Activated CD8-positive, alpha-beta memory T cell treated with anti-CD3 and anti-CD28 coated beads for 48 hours (primary cell): ENCODE results near the gene ATRNL1.

Source experiments
- DNase-seq, 3 experiments: peaks; one replicate each; pipeline ENCODE4 v3.0.0-alpha.2; 2020; ENCODE audit warnings: low read depth in 2 of 3, low spot score in 2 of 3

The ATRNL1 gene

DNA sequence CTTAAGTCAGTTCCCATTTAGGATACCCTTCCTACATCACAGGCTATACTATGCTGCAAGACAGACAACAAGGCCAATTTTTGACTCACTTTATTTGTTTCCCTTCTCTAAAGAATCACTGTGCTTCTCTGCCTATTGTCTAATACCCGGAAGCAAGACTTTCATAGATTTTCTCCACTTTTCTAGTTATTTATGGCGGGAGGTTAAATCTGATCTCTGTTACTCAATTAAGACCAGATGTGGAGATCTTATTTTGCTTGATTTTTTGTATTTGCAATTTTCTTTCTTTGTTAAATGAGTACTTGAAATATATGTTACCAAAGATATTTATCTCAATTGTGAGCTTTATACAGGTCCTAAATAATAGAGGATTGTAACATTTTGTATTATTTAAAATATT lies 511.5 kb downstream of the ATRNL1 start:
- DNase-seq, result no peak

DNA sequence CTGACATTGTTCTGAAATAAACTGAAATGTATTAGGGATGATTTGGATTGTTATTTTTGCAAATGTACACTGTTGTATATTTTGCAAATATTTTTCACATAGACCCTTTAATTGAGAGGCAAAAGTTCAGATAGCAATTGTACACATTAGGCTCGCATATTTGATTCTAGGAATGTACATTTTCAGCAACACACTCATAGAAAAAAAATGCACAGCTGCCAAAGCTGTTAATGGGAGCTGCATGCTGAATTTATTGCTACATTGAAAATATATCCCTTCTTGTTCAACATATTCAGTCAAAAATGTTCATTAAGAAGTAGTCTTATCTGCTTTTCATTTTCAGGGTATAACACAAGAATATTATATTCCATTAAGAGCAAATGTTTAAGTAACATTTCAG lies 512.9 kb downstream of the ATRNL1 start:
- no peak for DNase-seq

DNA sequence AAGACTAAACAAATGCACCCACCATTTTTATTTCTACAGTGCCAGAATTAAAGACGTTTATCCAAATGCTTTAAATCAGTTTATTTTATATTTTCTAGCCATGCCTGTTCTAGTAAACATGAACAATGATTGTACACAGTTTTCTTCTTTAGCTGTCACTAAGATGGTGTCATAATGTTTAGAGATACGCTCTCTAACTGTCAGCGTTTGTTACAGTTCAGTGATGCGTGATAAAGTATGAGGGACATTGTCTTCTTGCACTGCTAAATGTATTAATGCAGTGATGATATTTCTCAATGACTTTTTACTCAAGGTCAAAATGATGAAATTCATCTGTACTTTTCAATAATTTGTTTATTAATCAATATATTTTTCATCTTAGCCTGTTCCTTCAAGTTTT lies 513.6 kb downstream of the ATRNL1 start:
- no peak for DNase-seq

DNA sequence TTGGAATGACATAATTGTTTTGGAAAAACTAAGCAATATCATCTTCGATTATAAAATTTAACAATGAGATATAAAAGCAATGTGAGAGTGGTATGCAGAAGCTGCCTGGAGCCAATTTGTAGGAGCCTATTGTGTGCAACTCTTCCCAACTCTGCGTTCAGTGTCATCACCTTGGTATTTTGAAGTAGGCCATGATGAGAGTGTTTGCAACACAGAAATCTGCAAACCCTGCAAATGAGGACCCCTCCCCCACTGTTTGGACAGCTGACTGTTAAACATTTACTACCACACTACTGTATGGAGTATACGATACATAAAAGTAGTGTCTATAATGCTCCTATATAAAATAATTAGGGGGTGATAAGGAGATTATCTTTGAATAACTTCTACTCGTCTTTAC lies 531.3 kb downstream of the ATRNL1 start:
- no peak for DNase-seq

DNA sequence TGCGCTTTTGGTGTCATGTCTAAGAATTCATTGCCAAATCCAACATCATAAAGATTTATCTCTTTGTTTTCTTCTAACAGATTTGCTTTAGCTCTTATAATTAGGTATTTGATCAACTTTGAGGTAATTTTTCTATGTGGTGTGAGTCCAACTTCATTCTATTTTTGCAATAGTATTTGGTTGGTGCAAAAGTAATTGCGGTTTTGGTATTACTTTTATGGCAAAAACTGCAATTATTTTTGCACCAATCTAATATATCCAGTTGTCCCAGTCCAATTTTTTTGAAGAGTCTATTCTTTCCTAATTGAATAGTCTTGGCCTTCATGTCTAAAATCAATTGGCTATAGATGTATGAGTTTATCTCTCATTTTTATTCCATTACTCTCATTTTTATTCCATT lies 535.5 kb downstream of the ATRNL1 start:
- no peak for DNase-seq

DNA sequence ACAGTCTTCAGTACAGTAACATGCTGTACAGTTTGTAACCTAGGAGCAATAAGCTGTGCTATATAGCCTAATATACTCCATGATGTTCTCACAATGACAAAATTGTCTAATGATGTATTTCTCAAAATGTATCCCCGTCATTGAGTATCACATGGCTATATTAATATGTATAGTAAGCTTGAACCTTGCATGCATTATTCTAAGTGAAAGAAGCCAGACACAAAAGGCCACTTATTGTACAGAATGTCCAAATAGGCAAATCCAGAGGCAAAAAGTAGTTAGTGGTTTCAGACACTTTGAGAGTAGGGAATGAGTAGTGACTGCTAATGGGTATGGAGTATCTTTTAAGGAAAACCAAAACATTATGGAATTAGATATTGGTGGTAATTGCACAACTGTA lies 545.1 kb downstream of the ATRNL1 start:
- DNase-seq, result no peak

DNA sequence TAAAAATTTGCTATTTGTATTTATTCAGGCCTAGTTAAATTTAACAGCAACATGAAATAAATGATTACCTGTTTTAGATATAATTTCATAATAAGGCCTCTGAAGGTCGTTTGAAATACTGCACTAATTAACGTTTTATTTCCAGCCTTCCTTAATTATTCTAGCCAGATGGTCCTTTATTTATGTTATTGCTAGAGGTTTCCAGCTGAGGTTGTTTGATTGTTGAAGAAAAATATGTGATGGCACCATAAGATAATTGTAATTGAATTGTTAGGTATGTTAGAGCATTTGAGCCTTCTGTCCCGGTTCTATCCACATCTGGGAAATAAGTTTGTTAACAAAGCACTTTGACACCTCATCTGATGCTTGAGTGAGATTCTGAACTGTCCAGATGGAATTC lies 556.1 kb downstream of the ATRNL1 start:
- DNase-seq, result no peak

DNA sequence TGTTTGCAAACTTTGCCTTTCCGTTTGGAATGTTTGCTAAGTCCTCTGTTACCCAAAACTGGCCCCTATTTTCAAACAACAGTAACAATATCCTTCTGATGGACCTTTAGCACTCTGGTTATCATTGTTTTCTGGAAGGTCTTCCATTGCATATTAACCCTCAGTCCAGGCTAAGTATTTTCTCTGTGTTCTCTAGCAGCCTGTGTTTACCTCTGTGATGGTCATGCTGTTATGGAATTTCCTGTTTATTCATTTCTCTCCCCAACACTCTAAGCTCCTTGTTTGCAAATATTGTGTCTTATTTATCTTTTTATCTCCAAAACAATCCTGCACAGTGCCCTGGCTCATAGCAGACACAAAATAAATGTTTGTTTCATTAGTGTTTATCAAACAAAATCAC lies 560.3 kb downstream of the ATRNL1 start:
- no peak for DNase-seq

DNA sequence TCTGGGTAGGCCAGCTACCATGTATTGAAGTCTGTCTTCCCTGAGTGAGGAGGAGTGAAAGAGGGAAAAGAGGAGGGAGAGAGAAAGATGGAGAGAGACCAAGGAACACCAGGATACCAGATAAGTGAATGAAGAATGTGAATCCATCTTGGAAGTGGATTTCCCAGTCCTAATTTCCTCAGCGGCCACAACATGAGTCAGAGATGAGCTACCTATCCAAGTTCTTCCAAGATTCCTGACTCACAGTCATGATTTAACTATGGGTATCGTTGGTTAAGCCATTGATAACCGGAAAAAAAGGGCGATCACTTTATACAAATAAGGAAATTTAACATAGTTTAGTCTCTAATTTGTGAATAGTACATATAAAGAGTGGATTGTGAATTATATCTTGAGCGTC lies 561.8 kb downstream of the ATRNL1 start:
- no peak for DNase-seq

DNA sequence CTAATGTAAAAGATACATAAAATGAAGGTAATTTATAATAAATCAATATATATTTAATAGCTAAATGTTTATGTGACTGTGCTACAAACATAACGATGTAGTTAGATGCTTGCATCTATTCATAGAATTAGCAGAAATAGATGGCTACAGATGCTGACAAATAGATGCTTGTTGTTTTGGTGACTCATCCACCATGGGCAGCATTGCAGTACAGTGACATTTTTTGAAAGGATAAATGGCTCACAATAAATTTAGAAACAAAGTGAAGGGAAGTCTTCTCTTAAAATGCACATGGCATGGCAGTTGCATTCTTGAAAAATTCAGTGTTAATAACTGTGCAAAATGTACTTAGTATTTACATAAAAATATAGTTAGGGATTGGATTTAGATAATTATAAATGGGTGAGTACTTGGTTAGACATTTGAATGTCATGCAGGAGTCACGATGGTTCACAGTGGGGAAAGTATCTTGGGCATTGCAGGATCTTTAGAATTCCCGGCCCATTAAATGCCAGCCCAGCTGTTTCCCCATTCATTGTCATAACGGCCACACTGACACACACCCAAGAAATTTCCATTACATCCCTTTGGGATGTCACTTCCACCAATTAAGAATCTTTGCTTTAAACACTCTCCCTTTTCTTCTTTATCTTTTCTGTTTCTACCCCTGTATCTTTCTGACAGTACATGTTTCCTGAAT lies 564.1 kb downstream of the ATRNL1 start:
- no peak for DNase-seq

DNA sequence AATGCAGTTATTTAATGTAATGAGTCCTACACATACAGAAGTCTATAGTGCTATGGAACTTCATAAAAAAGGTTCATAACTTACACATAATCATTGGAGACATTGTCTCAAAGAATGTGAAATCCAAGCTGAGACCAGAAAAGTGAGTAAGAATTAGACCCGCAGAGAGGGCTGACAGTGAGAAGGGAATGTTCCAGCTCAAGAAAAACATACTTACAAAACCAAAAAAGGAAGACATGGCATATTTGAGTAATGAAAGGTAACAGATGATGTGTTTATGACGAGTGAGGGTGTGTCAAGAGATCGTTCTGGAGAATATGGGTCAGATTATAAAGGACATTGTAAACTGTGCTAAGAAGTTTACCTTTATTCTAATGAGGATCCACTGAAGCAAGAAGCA lies 566.5 kb downstream of the ATRNL1 start:
- no peak for DNase-seq

DNA sequence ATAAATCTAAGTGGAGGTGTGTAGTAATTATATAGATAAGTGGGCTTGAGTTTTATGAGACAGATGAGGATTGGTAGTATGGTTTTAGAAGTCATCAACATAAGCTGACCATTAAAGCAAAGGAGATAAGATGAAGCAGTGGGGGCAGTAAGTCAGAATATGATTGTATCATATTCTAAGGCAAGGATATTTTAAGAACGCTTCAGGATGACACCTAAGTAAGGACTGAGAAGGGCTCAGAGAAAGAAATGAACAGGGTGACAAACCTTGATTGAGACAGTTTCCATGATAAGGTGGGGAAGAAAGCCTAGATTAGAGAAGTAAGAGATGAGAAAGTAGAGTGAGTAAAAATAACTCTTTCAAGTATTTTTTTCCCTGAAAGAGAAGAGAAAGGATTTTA lies 567.2 kb downstream of the ATRNL1 start:
- no peak for DNase-seq

DNA sequence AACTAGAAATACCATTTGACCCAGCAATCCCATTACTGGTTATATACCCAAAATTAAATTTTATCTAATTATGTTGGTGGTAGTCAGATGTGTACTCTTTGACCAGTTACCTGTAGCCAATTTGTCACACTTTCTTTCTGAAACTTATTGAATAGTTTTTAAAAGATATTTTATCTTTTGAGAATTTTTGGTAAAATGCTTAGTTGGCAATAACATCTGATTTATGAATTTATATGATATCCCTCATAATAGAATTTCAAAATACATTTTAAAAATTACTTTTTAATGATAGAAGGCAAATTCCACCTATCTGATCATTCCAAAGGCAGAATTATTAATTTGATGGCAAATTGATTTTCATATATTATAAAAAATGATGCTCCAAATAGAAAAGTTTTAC lies 569.3 kb downstream of the ATRNL1 start:
- DNase-seq, result no peak

DNA sequence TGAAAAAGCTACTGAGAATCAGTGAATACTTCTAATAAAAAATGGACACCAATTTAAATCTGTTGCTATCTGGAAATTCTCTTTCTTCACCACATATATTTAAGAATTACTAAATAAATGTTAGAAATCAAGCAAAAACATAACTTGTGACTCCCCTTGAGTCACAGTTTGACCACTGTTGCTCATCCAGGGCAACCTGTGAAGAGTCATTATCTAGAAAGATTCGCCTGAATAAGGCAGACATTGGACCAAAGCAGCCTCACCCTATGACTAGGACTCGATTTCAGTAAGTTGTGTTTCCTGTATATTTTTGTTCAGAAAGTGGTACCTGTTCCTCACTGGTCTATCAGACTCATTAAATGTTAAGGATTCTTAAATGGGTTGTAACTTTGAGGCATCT lies 572.4 kb downstream of the ATRNL1 start:
- DNase-seq, result no peak

DNA sequence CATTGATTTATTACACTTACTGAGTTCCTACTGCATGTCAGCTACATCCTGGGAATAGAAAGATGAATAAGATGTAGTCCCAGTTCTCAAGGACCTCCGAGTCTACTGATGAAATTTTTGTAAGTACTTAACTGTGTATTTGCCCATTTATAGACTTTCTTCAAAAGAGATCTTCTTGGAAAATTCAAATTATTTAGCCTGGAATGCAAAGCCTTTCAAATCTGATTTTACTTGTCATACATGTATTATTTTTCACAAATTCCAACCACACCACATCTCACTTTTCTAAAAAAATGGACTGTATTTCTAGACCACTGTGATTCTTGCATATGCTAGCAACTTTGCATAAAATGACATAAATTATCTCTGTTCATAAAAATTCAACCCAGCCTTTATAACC lies 581.3 kb downstream of the ATRNL1 start:
- no peak for DNase-seq

DNA sequence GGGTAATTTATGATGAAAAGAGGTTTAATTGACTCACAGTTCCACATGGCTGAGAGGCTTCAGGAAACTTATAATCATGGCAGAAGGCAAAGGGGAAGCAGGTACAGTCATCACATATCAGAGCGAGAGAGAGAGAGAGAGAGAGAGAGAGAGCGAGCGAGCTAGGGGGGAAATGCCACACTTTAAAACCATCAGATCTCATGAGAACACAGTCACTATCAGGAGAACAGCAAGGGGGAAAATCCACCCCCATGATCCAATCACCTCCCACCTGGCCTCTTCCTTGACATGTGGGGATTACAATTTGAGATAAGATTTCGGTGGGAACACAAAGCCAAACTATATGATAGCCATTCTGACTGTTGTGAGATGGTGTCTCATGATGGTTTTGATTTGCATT lies 603.6 kb downstream of the ATRNL1 start:
- DNase-seq, result no peak

DNA sequence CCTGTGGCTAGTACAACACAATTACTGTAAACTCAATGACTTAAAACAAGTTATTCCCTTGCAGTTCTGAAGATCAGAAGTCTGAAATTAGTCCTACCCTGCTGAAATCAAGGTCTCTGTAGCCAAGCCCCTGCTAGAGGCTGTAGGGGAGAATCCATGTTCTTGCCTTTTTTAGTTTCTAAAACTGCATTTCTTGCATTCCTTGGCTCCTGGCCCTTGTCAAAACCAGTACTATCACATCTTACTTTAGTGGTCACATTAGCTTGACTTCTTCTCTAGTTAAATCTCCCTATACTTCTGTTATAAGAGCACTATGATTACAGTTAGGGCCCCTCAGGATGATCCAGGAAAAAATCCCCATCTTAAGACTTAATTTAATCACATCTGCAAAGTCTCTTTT lies 612.9 kb downstream of the ATRNL1 start:
- DNase-seq, result no peak

DNA sequence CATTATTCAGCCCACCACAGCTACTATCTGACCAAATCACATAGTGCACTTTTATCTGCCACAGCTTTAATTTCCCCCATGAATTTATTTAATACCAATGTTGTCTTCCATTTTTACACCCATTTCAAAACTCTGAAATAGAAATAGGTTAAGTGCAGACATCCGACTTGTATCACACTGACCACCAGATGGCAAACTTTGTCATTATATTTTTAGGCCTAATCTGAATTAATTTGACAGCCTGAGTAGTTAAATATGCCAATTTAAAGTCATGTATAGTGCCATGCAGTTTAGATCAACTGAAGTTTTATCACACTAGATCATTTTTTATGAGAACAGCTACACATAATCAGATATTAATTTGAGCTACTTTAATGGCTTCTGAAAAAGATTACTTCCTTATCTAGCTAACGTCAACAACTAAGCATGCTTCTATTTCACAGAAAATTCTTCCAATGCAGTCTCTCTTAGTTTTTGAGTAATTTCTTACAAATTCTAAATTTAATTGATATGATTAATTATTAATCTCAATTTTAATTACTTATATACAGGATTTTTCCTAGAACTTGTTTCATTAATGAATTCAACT lies 613.4 kb downstream of the ATRNL1 start:
- DNase-seq, result no peak

DNA sequence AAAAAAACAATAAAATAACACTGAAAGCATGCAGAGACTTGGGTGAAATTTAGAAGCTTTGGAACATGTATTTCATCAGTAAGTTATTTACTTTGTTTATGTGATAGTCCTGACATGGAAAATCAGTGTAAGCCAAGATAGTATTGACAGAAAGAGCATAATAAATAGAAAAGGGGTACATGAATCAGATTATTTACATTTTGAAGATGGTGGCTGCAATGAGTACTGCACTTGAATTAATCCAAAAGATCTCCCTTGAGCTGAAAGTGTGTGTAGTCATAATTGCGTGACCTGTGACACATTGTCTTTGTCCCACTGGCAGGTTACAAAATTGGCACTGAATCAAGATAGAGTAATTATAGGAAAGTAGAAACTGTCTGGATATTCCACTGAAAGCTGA lies 617.0 kb downstream of the ATRNL1 start:
- DNase-seq, result no peak

DNA sequence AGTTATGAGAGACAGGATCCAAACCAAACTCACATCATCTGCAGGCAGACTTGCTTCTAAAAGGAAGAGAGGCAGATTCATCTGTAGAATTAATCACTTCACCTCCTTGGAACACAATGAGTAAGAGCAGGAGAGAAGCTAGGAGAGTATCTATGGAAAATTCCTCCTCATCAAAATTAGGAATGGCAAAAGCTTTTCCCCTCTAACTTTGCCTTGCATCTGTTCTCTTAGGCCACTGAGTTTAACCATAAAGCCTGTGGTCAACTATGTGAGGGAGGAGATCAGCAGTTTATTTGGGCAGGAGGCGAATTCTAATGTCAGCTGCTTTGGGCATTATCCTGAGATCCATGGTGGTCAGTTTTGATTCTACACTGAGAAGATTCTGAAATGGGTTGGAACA lies 618.1 kb downstream of the ATRNL1 start:
- DNase-seq, result no peak

DNA sequence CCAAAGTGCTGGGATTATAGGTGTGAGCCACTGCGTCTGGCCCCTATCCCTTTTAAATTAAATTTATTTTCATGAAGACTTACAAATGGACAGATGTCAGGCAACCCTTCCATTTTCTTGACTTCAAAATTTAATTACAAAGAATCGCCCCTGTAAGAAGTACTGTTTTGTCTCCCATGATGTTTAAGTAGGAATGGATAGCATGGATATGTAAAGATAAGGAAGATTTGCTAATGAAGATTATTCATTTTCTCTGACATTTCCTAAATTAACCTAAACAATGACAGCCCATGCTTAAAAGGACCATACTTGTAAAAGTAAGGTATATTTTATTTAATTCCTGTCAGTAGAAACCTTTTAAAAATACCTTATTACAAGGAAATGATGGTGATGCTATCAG lies 627.0 kb downstream of the ATRNL1 start:
- no peak for DNase-seq

DNA sequence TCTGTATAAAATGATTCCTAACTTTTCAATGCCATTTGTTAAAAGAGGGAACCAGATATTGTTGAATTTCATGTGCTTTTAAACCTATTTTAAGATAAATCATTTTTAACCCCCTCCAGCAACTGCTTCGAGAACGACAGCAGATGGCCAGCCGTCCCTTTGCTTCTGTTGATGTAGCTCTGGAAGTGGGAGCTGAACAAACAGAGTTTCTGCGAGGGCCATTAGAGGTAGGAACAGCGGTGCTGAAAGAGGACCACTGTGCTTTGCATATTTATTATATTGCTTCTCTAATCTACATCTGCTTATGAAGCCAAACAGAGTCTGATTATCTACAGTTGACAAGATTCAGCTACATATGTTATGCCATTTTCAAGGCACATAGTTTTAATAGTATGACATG lies 634.0 kb downstream of the ATRNL1 start:
- DNase-seq, result no peak

DNA sequence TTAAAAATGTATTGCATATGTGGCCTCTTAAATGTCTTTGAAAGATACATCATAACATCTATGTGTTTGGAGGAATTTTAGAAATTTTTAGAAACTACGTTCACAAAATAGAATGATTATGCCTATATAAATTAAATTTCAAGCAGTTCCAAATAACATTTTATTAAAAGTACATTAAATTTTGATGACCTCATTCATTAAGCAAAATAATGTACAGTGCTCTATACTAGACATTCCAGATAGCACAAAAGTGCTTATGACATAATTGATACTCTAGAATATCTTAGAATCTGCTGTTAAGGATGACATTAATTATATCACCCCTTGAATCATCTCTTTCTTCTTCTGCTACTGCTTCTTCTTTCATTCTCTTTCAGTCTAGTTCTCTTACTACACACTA lies 650.9 kb downstream of the ATRNL1 start:
- DNase-seq, result no peak
